Measurements from ENCODE around the gene CUL7. TPM values are rescaled to one million over a fixed set of nuclear protein-coding genes. Genes with fewer than 3 reads are reported as not detected.

Gene CUL7
- total and polyA plus RNA-seq, 9 of the 15 experiments (the other 6 are each of a cell fraction or from before 2014, with no cell fraction given) = 0.44 to 20.1 (median 8.6) TPM

- TF ChIP-seq ATF3 (IDR thresholded peaks at IDR 0.05) (no peak), ATF3 (CRISPR knock-in tag; conservative IDR thresholded peaks at IDR 0.05) (no peak), TGIF2 (CRISPR knock-in tag; IDR thresholded peaks at IDR 0.05) (no peak), MTF1 (CRISPR knock-in tag; IDR thresholded peaks at IDR 0.05; ENCODE audit: borderline replicate concordance) (no peak), ZNF699 (CRISPR knock-in tag; IDR thresholded peaks at IDR 0.05; ENCODE audit: insufficient replicate concordance) (no peak), SMARCA4 (IDR thresholded peaks at IDR 0.05) (no peak), ZNF644 (tag; IDR thresholded peaks at IDR 0.05; ENCODE audit: low read depth) (no peak), PREB (CRISPR knock-in tag; IDR thresholded peaks at IDR 0.05) (no peak), NELFE (IDR thresholded peaks at IDR 0.05; ENCODE audit: insufficient read depth, insufficient read length) (no peak), IFI16 (CRISPR knock-in tag; IDR thresholded peaks at IDR 0.05) (no peak), ZNF316 (IDR thresholded peaks at IDR 0.05) (peak; percentile 98), CBX2 (IDR thresholded peaks at IDR 0.05; ENCODE audit: insufficient read depth, low read length, poor library complexity, severe bottlenecking) (no peak), THRAP3 (IDR thresholded peaks at IDR 0.05; ENCODE audit: borderline replicate concordance) (no peak), NCOA6 (IDR thresholded peaks at IDR 0.05) (no peak)
Measured at GRCh38 chr6:43101497-43101896, 47.8 kb upstream of the CUL7 start (continued).
